K562 (cell line): Measurements from ENCODE around the gene RC3H2. TPM values are rescaled to one million over a fixed set of nuclear protein-coding genes. Genes with fewer than 3 reads are reported as not detected.
A peak's percentile ranks its signal among the peaks of the same experiment; 100 is the strongest.

ENCODE experiments used
- CHD7 ChIP-seq: fragments of 200-600 bp; sonication (generic); IDR thresholded peaks from one replicate; pipeline ENCODE4 v1.6.1; 2012; ENCODE audit warnings: mild to moderate bottlenecking, low read depth, low read length, inconsistent platforms
- ETV5 ChIP-seq: sonication (generic); formaldehyde crosslinking; IDR thresholded peaks from 2 replicates; pipeline ENCODE4 v1.4.0; 2020; ENCODE audit warnings: low read depth, mild to moderate bottlenecking, missing genetic modification reagents
- HNRNPK ChIP-seq: fragments of 200-400 bp; formaldehyde crosslinking; IDR thresholded peaks from one replicate; pipeline ENCODE4 v1.6.1; 2018; ENCODE audit warnings: mild to moderate bottlenecking, low read depth, low read length; ENCODE audit not compliant: poor library complexity, severe bottlenecking
- NFIX ChIP-seq: fragments of 250-450 bp; sonication (Bioruptor Pico); IDR thresholded peaks from 2 replicates; pipeline ENCODE4 v1.4.0; 2020; ENCODE audit warnings: low read depth, mild to moderate bottlenecking, moderate library complexity
- NR0B1 ChIP-seq: fragments of 450-650 bp; IDR thresholded peaks from one replicate; pipeline ENCODE4 v1.6.1; 2018; ENCODE audit warnings: mild to moderate bottlenecking, moderate library complexity; ENCODE audit not compliant: partially characterized antibody
- PML ChIP-seq: IDR thresholded peaks from 2 replicates; pipeline ENCODE4 v1.6.1; 2012; ENCODE audit warnings: low read length, inconsistent platforms
- RAD21 ChIP-seq, 2 experiments: fragments of 250-450 bp in 1 of 2; fragments of 450-650 bp in 1 of 2; sonication (Bioruptor Pico) in 1 of 2; formaldehyde crosslinking in 1 of 2; IDR thresholded peaks in 1 of 2; conservative IDR thresholded peaks in 1 of 2; 2 replicates each; pipeline versions ENCODE4 v1.4.0 to v1.8.0; 2020 to 2022; ENCODE audit warnings: mild to moderate bottlenecking in 2 of 2, moderate library complexity in 1 of 2
- RNF219 ChIP-seq: fragments of 250-450 bp; sonication (Bioruptor Pico); IDR thresholded peaks from 2 replicates; pipeline ENCODE4 v1.5.0; 2022; ENCODE audit warnings: mild to moderate bottlenecking
- ZC3H11A ChIP-seq: IDR thresholded peaks from 2 replicates; pipeline ENCODE4 v1.6.1; 2012; ENCODE audit warnings: low read depth, low read length, improper control_type of control experiment
- ZNF239 ChIP-seq: fragments of 250-450 bp; sonication (Bioruptor Pico); IDR thresholded peaks from 2 replicates; pipeline ENCODE4 v1.4.0; 2020; ENCODE audit warnings: mild to moderate bottlenecking
- ZNF280A ChIP-seq: fragments of 450-650 bp; IDR thresholded peaks from 2 replicates; pipeline ENCODE4 v1.6.1; 2018; ENCODE audit warnings: mild to moderate bottlenecking, low read depth; ENCODE audit not compliant: partially characterized antibody
- ZNF347 ChIP-seq: fragments of 450-650 bp; formaldehyde crosslinking; IDR thresholded peaks from 2 replicates; pipeline ENCODE4 v1.4.0; 2020; ENCODE audit warnings: low read depth, mild to moderate bottlenecking, moderate library complexity
- polyA plus RNA-seq, 8 experiments: library from polyadenylated mRNA; depleted of rRNA in 4 of 8; stranded (reverse) in 5 of 8; unstranded in 3 of 8; fragments of >200 nt; fragmentation: Nextera tagmentation in 2 of 8; fragmentation: Illumina TruSeq in 1 of 8; extraction: Ambion mirVana in 2 of 8; extraction: Trizol in 1 of 8; gene quantifications; 2 replicates each; pipeline versions ENCODE4 v1.2.1 to v1.2.3, GENCODE V29; 2011 to 2014; ENCODE audit warnings: inconsistent platforms in 1 of 8, missing spikeins in 1 of 8
- total RNA-seq, 7 experiments: library from RNA; depleted of rRNA in 6 of 7; stranded (reverse); fragments of >200 nt in 6 of 7; fragmentation: Illumina TruSeq in 2 of 7; extraction: Trizol in 2 of 7; gene quantifications; 2 replicates each; pipeline versions ENCODE4 v1.2.1 to v1.2.3, GENCODE V29; 2011 to 2021; ENCODE audit warnings: low replicate concordance in 1 of 7

Gene RC3H2
- total and polyA plus RNA-seq, 9 of the 15 experiments (the other 6 are each of a cell fraction or from before 2014, with no cell fraction given): 5.6 to 35.4 (median 18.6) TPM

GRCh38 chr9:122940454-122940748 lies 35.2 kb upstream of the RC3H2 start (continued):
- no peak for TF ChIP-seq CHD7
- no peak for TF ChIP-seq RNF219 (CRISPR knock-in tag)
- TF ChIP-seq ZNF347 (CRISPR knock-in tag): no peak
- TF ChIP-seq PML: no peak
- no peak for TF ChIP-seq NFIX
- TF ChIP-seq ETV5 (CRISPR knock-in tag): no peak
- no peak for TF ChIP-seq ZC3H11A
- no peak for TF ChIP-seq ZNF239 (CRISPR knock-in tag)
- TF ChIP-seq NR0B1: no peak
- TF ChIP-seq ZNF280A: peak; percentile 32
- no peak for TF ChIP-seq HNRNPK
- no peak for TF ChIP-seq RAD21 (CRISPR knock-in tag; conservative IDR thresholded peaks at IDR 0.05 in 1 of 2, IDR thresholded peaks at IDR 0.05 in 1 of 2)
